HEK293 (cell line): Measurements from ENCODE around the gene SYN1.
A peak's percentile ranks its signal among the peaks of the same experiment; 100 is the strongest.

Experiments
- CTCF ChIP-seq: fragments of 450-650 bp; formaldehyde crosslinking; IDR thresholded peaks from 2 replicates; pipeline ENCODE4 v1.5.1; 2016; ENCODE audit warnings: missing biosample characterization, missing genetic modification characterization
- EGR2 ChIP-seq: fragments of 450-650 bp; formaldehyde crosslinking; IDR thresholded peaks from 2 replicates; pipeline ENCODE4 v1.5.1; 2016; ENCODE audit warnings: low read depth, missing biosample characterization, missing genetic modification characterization
- GLI2 ChIP-seq: fragments of 450-650 bp; formaldehyde crosslinking; IDR thresholded peaks from 2 replicates; pipeline ENCODE4; 2017; ENCODE audit warnings: missing biosample characterization, missing genetic modification characterization, low read depth, borderline replicate concordance
- INSM2 ChIP-seq: fragments of 450-650 bp; formaldehyde crosslinking; IDR thresholded peaks from 2 replicates; pipeline ENCODE4 v1.5.1; 2016; ENCODE audit warnings: missing biosample characterization, missing genetic modification characterization
- MYNN ChIP-seq: fragments of 450-650 bp; formaldehyde crosslinking; IDR thresholded peaks from 2 replicates; pipeline ENCODE4 v1.5.1; 2016; ENCODE audit warnings: missing biosample characterization, missing genetic modification characterization, borderline replicate concordance
- SCRT2 ChIP-seq: fragments of 450-650 bp; formaldehyde crosslinking; IDR thresholded peaks from 2 replicates; pipeline ENCODE4 v1.5.1; 2016; ENCODE audit warnings: missing biosample characterization, missing genetic modification characterization
- SETDB1 ChIP-seq: IDR thresholded peaks from one replicate; pipeline ENCODE4 v1.6.1; 2017; ENCODE audit warnings: mild to moderate bottlenecking, low read length, moderate library complexity, mixed read lengths; ENCODE audit not compliant: insufficient read length
- ZBTB17 ChIP-seq: fragments of 450-650 bp; formaldehyde crosslinking; IDR thresholded peaks from 2 replicates; pipeline ENCODE4 v1.5.1; 2016; ENCODE audit warnings: missing biosample characterization, missing genetic modification characterization
- ZBTB20 ChIP-seq: fragments of 450-650 bp; formaldehyde crosslinking; IDR thresholded peaks from 2 replicates; pipeline ENCODE4 v1.5.1; 2016; ENCODE audit warnings: missing biosample characterization, missing genetic modification characterization
- ZBTB48 ChIP-seq: fragments of 450-650 bp; formaldehyde crosslinking; IDR thresholded peaks from 2 replicates; pipeline ENCODE4 v1.5.1; 2016; ENCODE audit warnings: missing biosample characterization, missing genetic modification characterization
- ZFP37 ChIP-seq: fragments of 450-650 bp; formaldehyde crosslinking; IDR thresholded peaks from 2 replicates; pipeline ENCODE4 v1.5.1; 2016; ENCODE audit warnings: missing biosample characterization, missing genetic modification characterization
- ZNF132 ChIP-seq: fragments of 450-650 bp; formaldehyde crosslinking; IDR thresholded peaks from 2 replicates; pipeline ENCODE4 v1.5.1; 2017; ENCODE audit warnings: missing biosample characterization, missing genetic modification characterization, borderline replicate concordance
- ZNF138 ChIP-seq: fragments of 450-650 bp; formaldehyde crosslinking; IDR thresholded peaks from 2 replicates; pipeline ENCODE4 v1.5.1; 2016; ENCODE audit warnings: missing biosample characterization, missing genetic modification characterization, borderline replicate concordance
- ZNF148 ChIP-seq: fragments of 450-650 bp; formaldehyde crosslinking; IDR thresholded peaks from 2 replicates; pipeline ENCODE4 v1.5.0; 2017; ENCODE audit warnings: missing biosample characterization, missing genetic modification characterization, borderline replicate concordance
- ZNF18 ChIP-seq: fragments of 450-650 bp; formaldehyde crosslinking; IDR thresholded peaks from 2 replicates; pipeline ENCODE4 v1.5.1; 2016; ENCODE audit warnings: missing biosample characterization, missing genetic modification characterization
- ZNF19 ChIP-seq: fragments of 450-650 bp; formaldehyde crosslinking; IDR thresholded peaks from 2 replicates; pipeline ENCODE4; 2016; ENCODE audit warnings: missing biosample characterization, missing genetic modification characterization, low read depth
- ZNF211 ChIP-seq: fragments of 450-650 bp; formaldehyde crosslinking; IDR thresholded peaks from 2 replicates; pipeline ENCODE4 v1.5.1; 2016; ENCODE audit warnings: low read depth, missing biosample characterization, missing genetic modification characterization
- ZNF214 ChIP-seq: fragments of 450-650 bp; formaldehyde crosslinking; IDR thresholded peaks from 2 replicates; pipeline ENCODE4 v1.5.1; 2017; ENCODE audit warnings: missing biosample characterization, mild to moderate bottlenecking, missing genetic modification characterization, borderline replicate concordance
- ZNF26 ChIP-seq: fragments of 450-650 bp; formaldehyde crosslinking; IDR thresholded peaks from 2 replicates; pipeline ENCODE4 v1.5.1; 2016; ENCODE audit warnings: missing biosample characterization, missing genetic modification characterization
- ZNF292 ChIP-seq: fragments of 450-650 bp; formaldehyde crosslinking; IDR thresholded peaks from 2 replicates; pipeline ENCODE4 v1.5.1; 2016; ENCODE audit warnings: low read depth, missing biosample characterization, missing genetic modification characterization, borderline replicate concordance
- ZNF341 ChIP-seq: fragments of 450-650 bp; formaldehyde crosslinking; IDR thresholded peaks from 2 replicates; pipeline ENCODE4; 2016; ENCODE audit warnings: low read depth, missing biosample characterization, missing genetic modification characterization
- ZNF350 ChIP-seq: fragments of 450-650 bp; formaldehyde crosslinking; IDR thresholded peaks from 2 replicates; pipeline ENCODE4 v1.5.0; 2017; ENCODE audit warnings: missing biosample characterization, mild to moderate bottlenecking, missing genetic modification characterization
- ZNF426 ChIP-seq: fragments of 450-650 bp; formaldehyde crosslinking; IDR thresholded peaks from 2 replicates; pipeline ENCODE4 v1.5.1; 2017; ENCODE audit warnings: missing biosample characterization, missing genetic modification characterization, mild to moderate bottlenecking, inconsistent platforms, moderate library complexity
- ZNF501 ChIP-seq: fragments of 450-650 bp; formaldehyde crosslinking; IDR thresholded peaks from 2 replicates; pipeline ENCODE4 v1.5.1; 2016; ENCODE audit warnings: missing biosample characterization, missing genetic modification characterization
- ZNF514 ChIP-seq: fragments of 450-650 bp; formaldehyde crosslinking; IDR thresholded peaks from 2 replicates; pipeline ENCODE4 v1.5.1; 2016; ENCODE audit warnings: missing biosample characterization, missing genetic modification characterization
- ZNF548 ChIP-seq: fragments of 450-650 bp; formaldehyde crosslinking; IDR thresholded peaks from 2 replicates; pipeline ENCODE4 v1.5.1; 2016; ENCODE audit warnings: missing biosample characterization, missing genetic modification characterization
- ZNF560 ChIP-seq: fragments of 450-650 bp; formaldehyde crosslinking; IDR thresholded peaks from 2 replicates; pipeline ENCODE4 v1.5.1; 2017; ENCODE audit warnings: missing biosample characterization, missing genetic modification characterization, borderline replicate concordance
- ZNF596 ChIP-seq: fragments of 450-650 bp; IDR thresholded peaks from 2 replicates; pipeline ENCODE4 v1.5.0; 2018; ENCODE audit warnings: missing biosample characterization, mild to moderate bottlenecking, missing genetic modification characterization, moderate library complexity
- ZNF610 ChIP-seq: fragments of 450-650 bp; formaldehyde crosslinking; IDR thresholded peaks from 2 replicates; pipeline ENCODE4 v1.5.1; 2016; ENCODE audit warnings: missing biosample characterization, missing genetic modification characterization, borderline replicate concordance
- ZNF654 ChIP-seq: fragments of 450-650 bp; formaldehyde crosslinking; IDR thresholded peaks from 2 replicates; pipeline ENCODE4 v1.5.1; 2016; ENCODE audit warnings: low read depth, missing biosample characterization, missing genetic modification characterization
- ZNF664 ChIP-seq: fragments of 450-650 bp; formaldehyde crosslinking; IDR thresholded peaks from 2 replicates; pipeline ENCODE4 v1.5.1; 2016; ENCODE audit warnings: missing biosample characterization, missing genetic modification characterization
- ZNF777 ChIP-seq: fragments of 450-650 bp; formaldehyde crosslinking; IDR thresholded peaks from 2 replicates; pipeline ENCODE4 v1.5.1; 2017; ENCODE audit warnings: missing biosample characterization, missing genetic modification characterization, borderline replicate concordance

The SYN1 gene

GRCh38 chrX:47556045-47556623 lies 63.5 kb downstream of the SYN1 start (continued):
- TF ChIP-seq SETDB1 (no peak), ZNF18 (tag by site-specific recombination) (no peak), ZNF560 (tag by site-specific recombination) (no peak), ZNF148 (no peak), ZBTB20 (tag by site-specific recombination) (no peak), ZNF426 (tag by site-specific recombination) (no peak), ZNF596 (tag by site-specific recombination) (no peak), ZFP37 (tag by site-specific recombination) (no peak), ZNF211 (tag by site-specific recombination) (no peak), ZBTB48 (tag by site-specific recombination) (peak; percentile 75), ZNF548 (no peak), ZNF341 (peak; percentile 86), ZNF654 (tag by site-specific recombination) (no peak), ZNF777 (no peak), INSM2 (tag by site-specific recombination) (no peak), GLI2 (tag by site-specific recombination) (no peak), ZNF610 (tag by site-specific recombination) (no peak), ZNF138 (no peak), EGR2 (no peak), ZNF19 (tag by site-specific recombination) (no peak), ZNF214 (no peak), ZNF132 (tag by site-specific recombination) (no peak), ZNF350 (no peak), ZNF501 (tag by site-specific recombination) (no peak), CTCF (tag by site-specific recombination) (no peak), SCRT2 (peak; percentile 96), ZBTB17 (tag by site-specific recombination) (0 out of 2 replicates have a peak, but pooled peaks have one; percentile 30), MYNN (tag by site-specific recombination) (no peak), ZNF664 (tag by site-specific recombination) (no peak), ZNF26 (tag by site-specific recombination) (no peak), ZNF292 (tag by site-specific recombination) (no peak), ZNF514 (no peak)
